Activated B cell treated with CpG ODN at 0.5 μM for 24 hours (primary cell): Measurements from ENCODE around the gene LRCOL1. TPM values are rescaled to one million over a fixed set of nuclear protein-coding genes. Genes with fewer than 3 reads are reported as not detected.

Experiments used
- ATAC-seq: fragments of 200-7000 bp; cut with Tn5 transposase; one replicate; pipeline ENCODE4 v1.10.0; 2021; ENCODE audit warnings: low read depth, mild to moderate bottlenecking, moderate library complexity
- CTCF ChIA-PET: fragments of 350-600 bp; sonication (Branson Sonifier 250); formaldehyde crosslinking; loops from one replicate; lab custom pipeline; 2021; ENCODE audit warnings: antibody characterized with exemption; lab: Charles Lee
- POLR2A ChIA-PET: fragments of 350-600 bp; sonication (Branson Sonifier 250); formaldehyde crosslinking; loops from one replicate; lab custom pipeline; 2021; ENCODE audit warnings: antibody characterized with exemption; lab: Charles Lee
- DNase-seq: peaks from one replicate; pipeline ENCODE4 v3.0.0; 2022
- H3K27ac Mint-ChIP-seq: one replicate; pipeline ENCODE4 v1.8.0; 2020; ENCODE audit warnings: mixed read lengths
- H3K27me3 Mint-ChIP-seq: one replicate; pipeline ENCODE4 v1.8.0; 2021; ENCODE audit warnings: mixed read lengths
- H3K36me3 Mint-ChIP-seq: one replicate; pipeline ENCODE4 v1.8.0; 2021; ENCODE audit warnings: low read depth, mixed read lengths
- H3K4me1 Mint-ChIP-seq: one replicate; pipeline ENCODE4 v1.8.0; 2021; ENCODE audit warnings: mixed read lengths
- H3K4me3 Mint-ChIP-seq: one replicate; pipeline ENCODE4 v1.8.0; 2020; ENCODE audit warnings: mild to moderate bottlenecking, mixed read lengths
- H3K9me3 Mint-ChIP-seq: one replicate; pipeline ENCODE4 v1.8.0; 2020; ENCODE audit warnings: mixed read lengths
- CTCF ChIP-seq: fragments of 200-600 bp; IDR thresholded peaks from one replicate; pipeline ENCODE4 v1.8.0; 2022; ENCODE audit warnings: antibody characterized with exemption, mild to moderate bottlenecking
- intact Hi-C: fragments of 100-400 bp; cut with micrococcal nuclease; formaldehyde crosslinking; loops from one replicate; pipeline ENCODE4 v1.15.1; 2024
- total RNA-seq: library from RNA; stranded (reverse); gene quantifications from 2 replicates; pipeline ENCODE4 v1.2.3, GENCODE V29; 2022

The LRCOL1 gene
- total RNA-seq, 1 donor from 2014 or later = not detected

- Mint-ChIP-seq H3K27ac (no peak overlapping the region), H3K9me3 (no peaks in the 10 kb centered on the region), H3K4me1 (peaks cover 18% of the 10 kb centered on the region), H3K27me3 (no peaks in the 10 kb centered on the region), H3K4me3 (no peak overlapping the region), H3K36me3 (peaks cover 78% of the 10 kb centered on the region)
- no peak for TF ChIP-seq CTCF
- ChIA-PET CTCF (interaction anchor here (1.9 kb wide), 1 partner anchor 9 kb away, joined by 6 read pairs; no protein-coding TSS in a partner anchor), POLR2A (no interaction called here)
- ATAC-seq (no peak), DNase-seq (no peak)
- intact Hi-C loops = loop anchor here (2.0 kb wide), 1 partner anchor 37 kb away; no protein-coding TSS in a partner anchor
Observed at GRCh38 chr12:132637811-132638210, 27.4 kb upstream of the LRCOL1 start.

- no peak for TF ChIP-seq CTCF
- CTCF ChIA-PET = no interaction called here
- DNase-seq (no peak), ATAC-seq (no peak)
- H3K4me1 Mint-ChIP-seq = peaks cover 24% of the 10 kb centered on the region
- intact Hi-C loops = no loop called here
- no peaks in the 10 kb centered on the region for H3K27me3 Mint-ChIP-seq
- H3K4me3 Mint-ChIP-seq = no peak overlapping the region
- H3K27ac Mint-ChIP-seq = no peak overlapping the region
- H3K9me3 Mint-ChIP-seq = no peaks in the 10 kb centered on the region
- POLR2A ChIA-PET = no interaction called here
- H3K36me3 Mint-ChIP-seq = peaks cover 80% of the 10 kb centered on the region
Observed at GRCh38 chr12:132635076-132635955, 24.9 kb upstream of the LRCOL1 start.

- ATAC-seq = no peak
- no peak for TF ChIP-seq CTCF
Observed at GRCh38 chr12:132634411-132634990, 24.1 kb upstream of the LRCOL1 start.

GRCh38 chr12:132633901-132634300, 23.5 kb upstream of the LRCOL1 start:
- H3K27me3 Mint-ChIP-seq = no peaks in the 10 kb centered on the region
- H3K9me3 Mint-ChIP-seq = no peaks in the 10 kb centered on the region
- H3K27ac Mint-ChIP-seq = no peak overlapping the region
- peaks cover 24% of the 10 kb centered on the region for H3K4me1 Mint-ChIP-seq
- POLR2A ChIA-PET = no interaction called here
- peaks cover 85% of the 10 kb centered on the region for H3K36me3 Mint-ChIP-seq
- ATAC-seq (no peak), DNase-seq (no peak)
- intact Hi-C loops = no loop called here
- TF ChIP-seq CTCF = no peak
- no peak overlapping the region for H3K4me3 Mint-ChIP-seq
- CTCF ChIA-PET = no interaction called here

More at GRCh38 chr12:132634411-132634990, 24.1 kb upstream of the LRCOL1 start:
- DNase-seq = no peak
- Mint-ChIP-seq H3K27ac (no peak overlapping the region), H3K36me3 (peaks cover 88% of the 10 kb centered on the region), H3K27me3 (no peaks in the 10 kb centered on the region), H3K9me3 (no peaks in the 10 kb centered on the region), H3K4me1 (peaks cover 24% of the 10 kb centered on the region), H3K4me3 (no peak overlapping the region)
- intact Hi-C loops = no loop called here
- POLR2A ChIA-PET = no interaction called here
- CTCF ChIA-PET = no interaction called here

- ATAC-seq = no peak
- no peak for DNase-seq
- no peaks in the 10 kb centered on the region for H3K27me3 Mint-ChIP-seq
- peak overlapping the region; percentile 58 for H3K27ac Mint-ChIP-seq
- no peaks in the 10 kb centered on the region for H3K9me3 Mint-ChIP-seq
- peaks cover 83% of the 10 kb centered on the region for H3K36me3 Mint-ChIP-seq
- no peak overlapping the region for H3K4me3 Mint-ChIP-seq
- ChIA-PET CTCF (no interaction called here), POLR2A (interaction anchor here (0.6 to 0.7 kb wide), 2 partner anchors 143 to 275 kb away, joined by 3 to 6 read pairs; no protein-coding TSS in a partner anchor)
- H3K4me1 Mint-ChIP-seq = peaks cover 24% of the 10 kb centered on the region
- no peak for TF ChIP-seq CTCF
- intact Hi-C loops = no loop called here
Observed at GRCh38 chr12:132633398-132633797, 23.0 kb upstream of the LRCOL1 start.
